Measurements from ENCODE around the gene ATF7.
A peak's percentile ranks its signal among the peaks of the same experiment; 100 is the strongest.

ATF7 gene

GRCh38 chr12:53486736-53487487 is 139.3 kb downstream of the ATF7 start:
- ChIA-PET POLR2A (ENCODE audit: low non-redundant PET) (interaction anchor here (0.5 kb wide), 1 partner anchor 12 kb away, joined by 5 read pairs; the partner anchor contains the start of gene MAP3K12), CTCF (no interaction called here)
- H3K27ac ChIP-seq: peak overlapping the region; percentile 17; the same call in 1 of the 2 replicates
- no peak for TF ChIP-seq CTCF (conservative IDR thresholded peaks at IDR 0.05; ENCODE audit: low read depth)
- DNase-seq (ENCODE audit: low spot score): no peak

GRCh38 chr12:53485955-53486735 is 140.0 kb downstream of the ATF7 start:
- DNase-seq (ENCODE audit: low spot score): no peak
- no peak for TF ChIP-seq CTCF (conservative IDR thresholded peaks at IDR 0.05; ENCODE audit: low read depth)
- ChIA-PET POLR2A (ENCODE audit: low non-redundant PET) (no interaction called here), CTCF (no interaction called here)
- H3K27ac ChIP-seq: peak overlapping the region; percentile 17

GRCh38 chr12:53484686-53485575 is 141.3 kb downstream of the ATF7 start:
- DNase-seq (ENCODE audit: low spot score): no peak
- ChIA-PET POLR2A (ENCODE audit: low non-redundant PET) (no interaction called here), CTCF (interaction anchor here (0.6 kb wide), 2 partner anchors 10 to 38 kb away, joined by 3 to 4 read pairs; no protein-coding TSS in a partner anchor)
- TF ChIP-seq CTCF (conservative IDR thresholded peaks at IDR 0.05; ENCODE audit: low read depth): no peak
- H3K27ac ChIP-seq: peak overlapping the region; percentile 14

- POLR2A ChIA-PET (ENCODE audit: low non-redundant PET): interaction anchor here (0.6 to 0.8 kb wide), 2 partner anchors 9 to 16 kb away, joined by 3 read pairs; no protein-coding TSS in a partner anchor
Measured at GRCh38 chr12:53483979-53484377, 142.2 kb downstream of the ATF7 start.

GRCh38 chr12:53483225-53483978 is 142.8 kb downstream of the ATF7 start:
- H3K27ac ChIP-seq: peak overlapping the region; percentile 70
- ChIA-PET POLR2A (ENCODE audit: low non-redundant PET) (interaction anchor here (0.6 to 0.8 kb wide), 2 partner anchors 10 to 17 kb away, joined by 3 read pairs; no protein-coding TSS in a partner anchor), CTCF (interaction anchor here (0.7 to 1.0 kb wide), 2 partner anchors 25 to 165 kb away, joined by 3 to 4 read pairs; no protein-coding TSS in a partner anchor)
- DNase-seq (ENCODE audit: low spot score): no peak
- no peak for TF ChIP-seq CTCF (conservative IDR thresholded peaks at IDR 0.05; ENCODE audit: low read depth)

More at GRCh38 chr12:53483979-53484377, 142.2 kb downstream of the ATF7 start:
- DNase-seq (ENCODE audit: low spot score): no peak
- no peak for TF ChIP-seq CTCF (conservative IDR thresholded peaks at IDR 0.05; ENCODE audit: low read depth)
- peak overlapping the region; percentile 70 for H3K27ac ChIP-seq
- CTCF ChIA-PET: no interaction called here
